Osteocyte (in vitro differentiated cells): Measurements from ENCODE around the gene AQP11. TPM values are rescaled to one million over a fixed set of nuclear protein-coding genes. Genes with fewer than 3 reads are reported as not detected.
"Not testable (repeated sequence)": the region's sequence is repeated elsewhere in the genome, so short reads cannot be mapped to it uniquely, and the experiment has no call there.

ENCODE experiments used
- DNase-seq: peaks from one replicate; pipeline ENCODE4 v3.0.0; 2021; ENCODE audit warnings: mixed read lengths; ENCODE audit not compliant: unreplicated experiment; ENCODE audit errors: extremely low spot score
- H3K27ac Mint-ChIP-seq: one replicate; pipeline ENCODE4 v1.8.0; 2021; ENCODE audit warnings: mild to moderate bottlenecking, mixed read lengths; ENCODE audit not compliant: unreplicated experiment
- H3K27me3 Mint-ChIP-seq: one replicate; pipeline ENCODE4 v1.8.0; 2021; ENCODE audit warnings: mixed read lengths; ENCODE audit not compliant: unreplicated experiment
- H3K36me3 Mint-ChIP-seq: one replicate; pipeline ENCODE4 v1.8.0; 2021; ENCODE audit warnings: mixed read lengths; ENCODE audit not compliant: unreplicated experiment
- H3K4me1 Mint-ChIP-seq: one replicate; pipeline ENCODE4 v1.8.0; 2021; ENCODE audit warnings: mixed read lengths; ENCODE audit not compliant: unreplicated experiment
- H3K4me3 Mint-ChIP-seq: one replicate; pipeline ENCODE4 v1.8.0; 2021; ENCODE audit warnings: mild to moderate bottlenecking, moderate library complexity, mixed read lengths; ENCODE audit not compliant: unreplicated experiment
- H3K9me3 Mint-ChIP-seq: one replicate; pipeline ENCODE4 v1.8.0; 2021; ENCODE audit warnings: mixed read lengths; ENCODE audit not compliant: unreplicated experiment
- total RNA-seq: library from RNA; stranded (reverse); gene quantifications from 2 replicates; pipeline ENCODE4 v1.2.1, GENCODE V29; 2021
- TF ChIP-seq, protein P1 (sequence below): fragments of 200-600 bp; sonication (generic); IDR thresholded peaks from 2 replicates; pipeline ENCODE4 v1.5.0; 2021; ENCODE audit warnings: antibody characterized with exemption, mild to moderate bottlenecking, moderate library complexity

AQP11 gene
- total RNA-seq, 1 donor from 2014 or later, result 0.91 TPM

DNA sequence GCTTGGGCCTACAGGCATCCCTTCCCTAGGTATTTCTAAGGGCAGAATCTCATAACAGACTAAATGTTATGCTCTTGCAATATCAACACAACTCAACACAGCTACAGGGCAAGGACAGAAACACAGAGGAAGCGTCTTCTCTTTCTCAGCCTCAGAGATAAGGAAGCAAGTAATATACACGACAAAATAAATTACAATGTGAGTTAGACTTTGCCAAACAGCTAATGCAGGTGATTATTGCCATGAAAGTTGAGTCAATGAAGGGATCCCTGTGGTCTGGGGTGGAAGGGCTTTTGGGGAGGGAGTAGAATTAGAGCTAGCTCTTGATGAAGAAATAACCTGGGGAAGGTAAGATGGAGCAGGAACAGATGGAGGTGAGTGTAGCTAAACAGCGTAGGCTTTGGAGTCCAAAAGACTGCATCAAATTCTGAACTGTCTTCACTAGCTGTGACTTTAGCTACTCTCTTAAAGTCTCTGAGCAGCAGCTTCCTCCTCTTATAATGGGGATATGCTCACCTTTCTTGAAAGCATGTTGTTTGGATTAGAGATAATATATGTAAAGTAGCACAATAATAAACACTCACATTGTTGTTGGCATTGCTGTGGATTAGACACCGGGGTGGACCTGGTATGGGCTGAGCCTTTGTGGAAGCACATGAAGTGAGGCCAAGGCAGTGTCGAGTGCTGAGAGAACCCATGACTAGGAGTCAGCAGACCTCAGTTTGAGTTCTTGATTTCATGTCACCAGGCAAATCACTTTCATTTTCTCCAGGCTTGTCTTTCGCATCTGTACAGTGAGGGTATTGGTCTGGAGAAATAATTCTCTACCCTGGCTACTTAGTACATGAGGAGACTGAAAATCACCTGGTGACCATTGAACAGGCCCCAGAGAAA is 41.0 kb upstream of the AQP11 start:
- DNase-seq, result peak; percentile 19
- TF ChIP-seq, protein P1, sequence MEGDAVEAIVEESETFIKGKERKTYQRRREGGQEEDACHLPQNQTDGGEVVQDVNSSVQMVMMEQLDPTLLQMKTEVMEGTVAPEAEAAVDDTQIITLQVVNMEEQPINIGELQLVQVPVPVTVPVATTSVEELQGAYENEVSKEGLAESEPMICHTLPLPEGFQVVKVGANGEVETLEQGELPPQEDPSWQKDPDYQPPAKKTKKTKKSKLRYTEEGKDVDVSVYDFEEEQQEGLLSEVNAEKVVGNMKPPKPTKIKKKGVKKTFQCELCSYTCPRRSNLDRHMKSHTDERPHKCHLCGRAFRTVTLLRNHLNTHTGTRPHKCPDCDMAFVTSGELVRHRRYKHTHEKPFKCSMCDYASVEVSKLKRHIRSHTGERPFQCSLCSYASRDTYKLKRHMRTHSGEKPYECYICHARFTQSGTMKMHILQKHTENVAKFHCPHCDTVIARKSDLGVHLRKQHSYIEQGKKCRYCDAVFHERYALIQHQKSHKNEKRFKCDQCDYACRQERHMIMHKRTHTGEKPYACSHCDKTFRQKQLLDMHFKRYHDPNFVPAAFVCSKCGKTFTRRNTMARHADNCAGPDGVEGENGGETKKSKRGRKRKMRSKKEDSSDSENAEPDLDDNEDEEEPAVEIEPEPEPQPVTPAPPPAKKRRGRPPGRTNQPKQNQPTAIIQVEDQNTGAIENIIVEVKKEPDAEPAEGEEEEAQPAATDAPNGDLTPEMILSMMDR, result no peak
- H3K4me3 Mint-ChIP-seq, result no peak overlapping the region
- no peaks in the 10 kb centered on the region for H3K27me3 Mint-ChIP-seq
- no peaks in the 10 kb centered on the region for H3K36me3 Mint-ChIP-seq
- H3K9me3 Mint-ChIP-seq, result no peaks in the 10 kb centered on the region
- peaks cover 4% of the 10 kb centered on the region for H3K4me1 Mint-ChIP-seq
- no peak overlapping the region for H3K27ac Mint-ChIP-seq

- not testable (repeated sequence) for H3K27me3 Mint-ChIP-seq, H3K27ac Mint-ChIP-seq, H3K9me3 Mint-ChIP-seq
Measured at GRCh38 chr11:77551426-77551825, 38.3 kb upstream of the AQP11 start.

DNA sequence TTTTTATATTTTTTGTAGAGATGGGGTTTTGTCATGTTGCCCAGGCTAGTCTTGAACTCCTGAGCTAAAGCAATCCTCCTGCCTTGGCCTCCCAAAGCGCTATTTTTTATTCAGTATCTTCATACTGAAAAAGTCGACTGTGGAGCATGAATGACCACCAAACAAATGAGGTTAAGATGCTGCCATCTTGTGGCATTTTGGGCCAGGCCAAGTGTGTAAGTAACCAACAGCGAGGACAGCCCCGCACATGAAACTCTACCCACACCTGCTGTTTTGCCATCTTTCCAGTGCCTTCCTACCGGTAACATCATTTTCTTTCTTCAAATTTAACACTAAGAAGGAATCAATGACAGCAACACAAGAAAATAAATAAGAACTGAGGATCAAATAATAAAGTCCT is 32.2 kb upstream of the AQP11 start:
- peak; percentile 40 for DNase-seq
- TF ChIP-seq, protein P1, result peak; percentile 29
- Mint-ChIP-seq H3K36me3 (no peaks in the 10 kb centered on the region), H3K4me3 (no peak overlapping the region), H3K27me3 (no peaks in the 10 kb centered on the region), H3K4me1 (no peaks in the 10 kb centered on the region), H3K27ac (no peak overlapping the region), H3K9me3 (no peaks in the 10 kb centered on the region)

More at GRCh38 chr11:77551426-77551825, 38.3 kb upstream of the AQP11 start:
- not testable (repeated sequence) for H3K4me3 Mint-ChIP-seq, H3K36me3 Mint-ChIP-seq, H3K4me1 Mint-ChIP-seq
- DNase-seq, result peak; percentile 60

DNA sequence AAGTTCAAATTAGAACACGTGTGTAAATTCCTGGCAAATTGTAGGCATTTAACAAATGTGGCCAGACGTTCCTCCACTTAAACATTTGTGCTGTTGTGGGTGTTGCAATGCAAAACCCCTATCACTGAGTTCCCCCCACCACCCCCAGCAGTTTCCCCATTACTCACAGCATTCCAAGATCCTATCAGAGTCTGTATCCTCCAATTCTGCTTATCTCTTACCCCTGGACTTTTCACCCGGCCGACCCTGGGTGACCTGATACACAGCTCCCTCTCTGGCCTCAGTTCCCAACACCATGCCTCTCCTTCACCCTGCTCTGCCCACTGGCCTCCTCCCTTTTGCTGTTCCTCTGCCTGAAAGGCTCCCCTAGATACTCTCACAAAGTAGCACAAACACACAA is 31.4 kb upstream of the AQP11 start:
- Mint-ChIP-seq H3K36me3 (no peaks in the 10 kb centered on the region), H3K9me3 (no peaks in the 10 kb centered on the region), H3K27ac (no peak overlapping the region), H3K4me1 (no peaks in the 10 kb centered on the region), H3K27me3 (no peaks in the 10 kb centered on the region), H3K4me3 (no peak overlapping the region)
- TF ChIP-seq, protein P1, result no peak
- peak; percentile 56 for DNase-seq

GRCh38 chr11:77559686-77560401 is 29.9 kb upstream of the AQP11 start:
- Mint-ChIP-seq H3K4me1 (no peaks in the 10 kb centered on the region), H3K9me3 (peaks cover under 1% of the 10 kb centered on the region), H3K27ac (no peak overlapping the region), H3K4me3 (no peak overlapping the region), H3K36me3 (no peaks in the 10 kb centered on the region), H3K27me3 (peaks cover under 1% of the 10 kb centered on the region)
- DNase-seq, result peak; percentile 49
- TF ChIP-seq, protein P1, result no peak
